NCI-H2107 treated with DMSO at 0.1 percent for 48 hours (cell line): ENCODE data around the gene MLLT3.

Source experiments
- DNase-seq: peaks from one replicate; lab custom pipeline; 2025; ENCODE audit not compliant: unreplicated experiment; lab: John Stamatoyannopoulos, UW

Gene MLLT3

GRCh38 chr9:20630241-20630943 lies 8.1 kb upstream of the MLLT3 start:
- DNase-seq, result no peak

GRCh38 chr9:20625003-20625349 lies 2.7 kb upstream of the MLLT3 start:
- DNase-seq, result no peak

- DNase-seq, result peak; percentile 56
These were observed 2.1 kb upstream of the MLLT3 start for GRCh38 chr9:20624201-20625002.

GRCh38 chr9:20623748-20624124 lies 1.4 kb upstream of the MLLT3 start:
- no peak for DNase-seq

- no peak for DNase-seq
These were observed 885 bp upstream of the MLLT3 start for GRCh38 chr9:20623021-20623747.

GRCh38 chr9:20621471-20622329 lies 599 bp downstream of the MLLT3 start:
- DNase-seq, result peak; percentile 35

- no peak for DNase-seq
These were observed 1.4 kb downstream of the MLLT3 start for GRCh38 chr9:20620650-20621470.

GRCh38 chr9:20619487-20620200 lies 2.7 kb downstream of the MLLT3 start:
- DNase-seq, result no peak

- peak; percentile 35 for DNase-seq
These were observed 3.9 kb downstream of the MLLT3 start for GRCh38 chr9:20618361-20618802.

- DNase-seq, result no peak
These were observed 5.5 kb downstream of the MLLT3 start for GRCh38 chr9:20616808-20617207.

- DNase-seq, result no peak
These were observed 7.6 kb downstream of the MLLT3 start for GRCh38 chr9:20614602-20615216.

- no peak for DNase-seq
These were observed 10.5 kb downstream of the MLLT3 start for GRCh38 chr9:20611691-20612287.

GRCh38 chr9:20610591-20610990 lies 11.7 kb downstream of the MLLT3 start:
- no peak for DNase-seq

- no peak for DNase-seq
These were observed 13.7 kb downstream of the MLLT3 start for GRCh38 chr9:20608582-20608981.

GRCh38 chr9:20606652-20607051 lies 15.6 kb downstream of the MLLT3 start:
- DNase-seq, result peak; percentile 26

- no peak for DNase-seq
These were observed 17.7 kb downstream of the MLLT3 start for GRCh38 chr9:20604562-20604961.

GRCh38 chr9:20603524-20604268 lies 18.6 kb downstream of the MLLT3 start:
- DNase-seq, result no peak

- DNase-seq, result no peak
These were observed 21.0 kb downstream of the MLLT3 start for GRCh38 chr9:20601292-20601691.
